HepG2 (cell line): ENCODE measurements around the gene PFDN2. TPM values are rescaled to one million over a fixed set of nuclear protein-coding genes. Genes with fewer than 3 reads are reported as not detected.

Experiments
- ARID4A ChIP-seq: sonication (generic); formaldehyde crosslinking; IDR thresholded peaks from 2 replicates; pipeline ENCODE4 v1.5.0; 2020; ENCODE audit warnings: mild to moderate bottlenecking, missing genetic modification reagents, borderline replicate concordance
- CERS6 ChIP-seq: sonication (generic); formaldehyde crosslinking; IDR thresholded peaks from 2 replicates; pipeline ENCODE4 v1.5.0; 2020; ENCODE audit warnings: missing genetic modification reagents
- EP300 ChIP-seq, 3 experiments: sonication (generic) in 1 of 3; formaldehyde crosslinking in 1 of 3; IDR thresholded peaks; 2 replicates each; pipeline versions ENCODE4 v1.5.1 to v1.6.1; 2011 to 2020; ENCODE audit warnings: low read depth in 2 of 3, low read length in 2 of 3, borderline replicate concordance in 1 of 3, improper control_type of control experiment in 1 of 3, mild to moderate bottlenecking in 1 of 3, missing genetic modification reagents in 1 of 3, moderate library complexity in 1 of 3
- HDAC6 ChIP-seq: fragments of 200-600 bp; sonication (generic); IDR thresholded peaks from 2 replicates; pipeline ENCODE4 v1.7.0; 2017; ENCODE audit warnings: mild to moderate bottlenecking, antibody characterized with exemption, low read length, low read depth
- HIC2 ChIP-seq: sonication (generic); formaldehyde crosslinking; IDR thresholded peaks from 2 replicates; pipeline ENCODE4 v1.9.0; 2022; ENCODE audit warnings: low read depth, missing genetic modification reagents
- NFYC ChIP-seq: IDR thresholded peaks from 2 replicates; pipeline ENCODE4 v1.6.1; 2016; ENCODE audit warnings: missing genetic modification reagents, missing compliant biosample characterization
- PCBP1 ChIP-seq: fragments of 200-400 bp; formaldehyde crosslinking; IDR thresholded peaks from 2 replicates; pipeline ENCODE4 v1.6.1; 2017; ENCODE audit warnings: mild to moderate bottlenecking, low read depth, low read length, borderline replicate concordance
- PLRG1 ChIP-seq: fragments of 450-650 bp; conservative IDR thresholded peaks from 2 replicates; pipeline ENCODE4 v1.6.1; 2016
- RARA ChIP-seq: IDR thresholded peaks from 2 replicates; pipeline ENCODE4 v1.6.1; 2016; ENCODE audit warnings: missing genetic modification reagents, missing compliant biosample characterization
- SMYD3 ChIP-seq: sonication (generic); formaldehyde crosslinking; IDR thresholded peaks from 2 replicates; pipeline ENCODE4 v1.8.1; 2023; ENCODE audit warnings: mild to moderate bottlenecking, missing genetic modification reagents
- SOX6 ChIP-seq, 2 experiments: fragments of 450-650 bp in 1 of 2; sonication (generic) in 1 of 2; formaldehyde crosslinking in 1 of 2; IDR thresholded peaks; 2 replicates each; pipeline versions ENCODE4 v1.4.0 to v1.6.1; 2017 to 2020; ENCODE audit warnings: antibody characterized with exemption in 1 of 2, mild to moderate bottlenecking in 1 of 2, missing genetic modification reagents in 1 of 2
- TAF1 ChIP-seq: sonication (generic); formaldehyde crosslinking; IDR thresholded peaks from 2 replicates; pipeline ENCODE4 v1.4.0; 2020; ENCODE audit warnings: missing genetic modification reagents
- THRA ChIP-seq: sonication (generic); formaldehyde crosslinking; IDR thresholded peaks from 2 replicates; pipeline ENCODE4 v1.4.0; 2020; ENCODE audit warnings: missing genetic modification reagents, borderline replicate concordance
- XRCC5 ChIP-seq: fragments of 200-400 bp; formaldehyde crosslinking; optimal IDR thresholded peaks from 2 replicates; pipeline ENCODE3; 2017; ENCODE audit warnings: mild to moderate bottlenecking, low read length
- ZBTB3 ChIP-seq: sonication (generic); formaldehyde crosslinking; IDR thresholded peaks from 2 replicates; pipeline ENCODE4 v1.4.0; 2020; ENCODE audit warnings: low read depth, mild to moderate bottlenecking, moderate library complexity, missing genetic modification reagents, borderline replicate concordance
- ZFP36L1 ChIP-seq: sonication (generic); formaldehyde crosslinking; IDR thresholded peaks from 2 replicates; pipeline ENCODE4 v1.8.0; 2022; ENCODE audit warnings: mild to moderate bottlenecking, missing genetic modification reagents, moderate library complexity
- ZNF143 ChIP-seq: sonication (generic); formaldehyde crosslinking; IDR thresholded peaks from 2 replicates; pipeline ENCODE4 v1.4.0; 2020; ENCODE audit warnings: missing genetic modification reagents
- ZNF780A ChIP-seq: sonication (generic); formaldehyde crosslinking; IDR thresholded peaks from 2 replicates; pipeline ENCODE4 v1.8.0; 2022; ENCODE audit warnings: mild to moderate bottlenecking, missing genetic modification reagents, moderate library complexity
- ZSCAN12 ChIP-seq: sonication (generic); formaldehyde crosslinking; IDR thresholded peaks from 2 replicates; pipeline ENCODE4 v1.9.0; 2021; ENCODE audit warnings: mild to moderate bottlenecking, missing genetic modification reagents
- polyA plus RNA-seq, 8 experiments: library from polyadenylated mRNA; depleted of rRNA in 3 of 8; stranded (reverse) in 7 of 8; unstranded in 1 of 8; fragments of >200 nt; fragmentation: Illumina TruSeq in 4 of 8; extraction: Trizol in 4 of 8; gene quantifications; 2 replicates each; pipeline versions ENCODE4 v1.2.1 to v1.2.3, GENCODE V29; 2011 to 2016; ENCODE audit warnings: low read depth in 4 of 8, missing spikeins in 1 of 8, mixed read lengths in 1 of 8; ENCODE audit not compliant: insufficient read depth in 1 of 8
- total RNA-seq, 5 experiments: library from RNA; depleted of rRNA; stranded (reverse); fragments of >200 nt; fragmentation: Illumina TruSeq; extraction: Trizol; gene quantifications; 2 replicates each; pipeline ENCODE4 v1.2.3, GENCODE V29; 2016; ENCODE audit warnings: low read depth in 1 of 5

The PFDN2 gene
- total and polyA plus RNA-seq, 2 of the 13 experiments (the other 11 are each of a cell fraction or from before 2014, with no cell fraction given): 62.6 to 63.6 TPM

GRCh38 chr1:161165742-161166668, 48.2 kb upstream of the PFDN2 start, which contains the start of gene PPOX (continued):
- TF ChIP-seq THRA (CRISPR knock-in tag) (no peak), ZFP36L1 (CRISPR knock-in tag) (peak; percentile 64), ZSCAN12 (CRISPR knock-in tag) (no peak), ZNF780A (CRISPR knock-in tag) (no peak), EP300 (IDR thresholded peaks at IDR 0.05; ENCODE audit: low read depth in 2 of 2, low read length in 2 of 2) (0 out of 4 replicates have a peak, but pooled peaks of 1 of the 2 experiments have one; percentile 10), EP300 (CRISPR knock-in tag; IDR thresholded peaks at IDR 0.05; ENCODE audit: borderline replicate concordance) (no peak; the same call in 1 of the 2 replicates), ZNF143 (0 out of 2 replicates have a peak, but pooled peaks have one; percentile 33), ARID4A (peak; percentile 92), SMYD3 (CRISPR knock-in tag) (peak; percentile 23; the same call in 1 of the 2 replicates), CERS6 (CRISPR knock-in tag) (0 out of 2 replicates have a peak, but pooled peaks have one; percentile 11), HIC2 (no peak), RARA (CRISPR knock-in tag) (no peak; the same call in 1 of the 2 replicates), HDAC6 (no peak), PLRG1 (no peak), XRCC5 (peak; percentile 94), TAF1 (peak; percentile 55; the same call in 1 of the 2 replicates), PCBP1 (no peak), NFYC (peak; percentile 95), ZBTB3 (CRISPR knock-in tag) (no peak), SOX6 (IDR thresholded peaks at IDR 0.05) (no peak), SOX6 (CRISPR knock-in tag; IDR thresholded peaks at IDR 0.05) (peak; percentile 60)
